Caco-2 (cell line): ENCODE data around the gene NSG1. TPM values are rescaled to one million over a fixed set of nuclear protein-coding genes. Genes with fewer than 3 reads are reported as not detected.

Source experiments
- BruUV-seq: library from RNA; stranded (reverse); fragments of 400-500 nt; replicated peaks from 2 replicates; lab custom pipeline; 2021; lab: Mats Ljungman, UMichigan
- CTCF ChIA-PET: fragments of 300-600 bp; sonication (Branson Sonifier 250); formaldehyde crosslinking; loops from one replicate; lab custom pipeline; 2022; ENCODE audit warnings: antibody characterized with exemption; lab: Charles Lee
- POLR2A ChIA-PET: fragments of 300-600 bp; sonication (Branson Sonifier 250); formaldehyde crosslinking; loops from one replicate; lab custom pipeline; 2022; ENCODE audit warnings: antibody characterized with exemption; lab: Charles Lee
- DNase-seq, 2 experiments: peaks; one replicate each; pipeline versions ENCODE4 v3.0.0 to v3.0.0-alpha.2; 2020 to 2022
- H3K27me3 ChIP-seq: replicated peaks from 2 replicates; pipeline ENCODE4 v1.6.0; 2011; ENCODE audit warnings: low read length; ENCODE audit not compliant: control insufficient read depth, insufficient read depth
- H3K36me3 ChIP-seq: 2 replicates; pipeline ENCODE4 v1.5.1; 2011; ENCODE audit warnings: low read length; ENCODE audit not compliant: control insufficient read depth, insufficient read depth
- H3K4me1 ChIP-seq: fragments of 250-450 bp; sonication (Bioruptor Pico); 2 replicates; pipeline ENCODE4 v1.5.1; 2020; ENCODE audit warnings: mild to moderate bottlenecking
- H3K4me3 ChIP-seq: 2 replicates; pipeline ENCODE4 v1.5.1; 2011; ENCODE audit warnings: low read depth, mild to moderate bottlenecking, control low read depth, low read length
- H3K9me3 ChIP-seq: fragments of 250-450 bp; sonication (Bioruptor Pico); 2 replicates; pipeline ENCODE4 v1.5.1; 2020; ENCODE audit warnings: mild to moderate bottlenecking, moderate library complexity
- H3K27ac Mint-ChIP-seq: one replicate; pipeline ENCODE4 v1.8.0; 2022; ENCODE audit warnings: mixed read lengths; ENCODE audit not compliant: unreplicated experiment
- H3K27me3 Mint-ChIP-seq: one replicate; pipeline ENCODE4 v1.8.0; 2022; ENCODE audit warnings: mixed read lengths; ENCODE audit not compliant: insufficient read depth, unreplicated experiment
- H3K36me3 Mint-ChIP-seq: one replicate; pipeline ENCODE4 v1.8.0; 2022; ENCODE audit warnings: mild to moderate bottlenecking, mixed read lengths; ENCODE audit not compliant: insufficient read depth, unreplicated experiment
- H3K4me1 Mint-ChIP-seq: one replicate; pipeline ENCODE4 v1.8.0; 2022; ENCODE audit warnings: low read depth, mixed read lengths; ENCODE audit not compliant: unreplicated experiment
- H3K4me3 Mint-ChIP-seq: one replicate; pipeline ENCODE4 v1.8.0; 2022; ENCODE audit warnings: mild to moderate bottlenecking, moderate library complexity, mixed read lengths; ENCODE audit not compliant: unreplicated experiment
- H3K9me3 Mint-ChIP-seq: one replicate; pipeline ENCODE4 v1.8.0; 2022; ENCODE audit warnings: mixed read lengths; ENCODE audit not compliant: unreplicated experiment
- CTCF ChIP-seq, 2 experiments: fragments of 200-600 bp in 1 of 2; IDR thresholded peaks; 1 replicate in 1 of 2; 2 replicates in 1 of 2; pipeline versions ENCODE4 v1.5.1 to v1.8.0; 2011 to 2022; ENCODE audit warnings: antibody characterized with exemption in 1 of 2, control low read depth in 1 of 2, inconsistent platforms in 1 of 2, low read depth in 1 of 2, low read length in 1 of 2, mild to moderate bottlenecking in 1 of 2, moderate library complexity in 1 of 2; ENCODE audit not compliant: insufficient read depth in 1 of 2, severe bottlenecking in 1 of 2, unreplicated experiment in 1 of 2
- intact Hi-C: fragments of 100-400 bp; cut with micrococcal nuclease; formaldehyde crosslinking; loops from one replicate; pipeline ENCODE4 v1.10.0; 2022; ENCODE audit not compliant: unreplicated experiment
- total RNA-seq: library from RNA; stranded (reverse); gene quantifications from 2 replicates; pipeline ENCODE4 v1.2.3, GENCODE V29; 2022

Gene NSG1
- total RNA-seq, 1 experiment from 2014 or later: 7.2 TPM

GRCh38 chr4:4390046-4390445 is 3.1 kb downstream of the NSG1 start:
- Mint-ChIP-seq H3K27ac (no peak overlapping the region), H3K36me3 (peaks cover 4% of the 10 kb centered on the region), H3K27me3 (peaks cover 21% of the 10 kb centered on the region), H3K4me1 (no peaks in the 10 kb centered on the region), H3K9me3 (no peaks in the 10 kb centered on the region), H3K4me3 (no peak overlapping the region)
- no peaks in the 10 kb centered on the region for H3K9me3 ChIP-seq
- no peak for DNase-seq
- BruUV-seq: no TSS peak
- CTCF ChIA-PET: no interaction called here
- H3K36me3 ChIP-seq: no peaks in the 10 kb centered on the region
- no peak overlapping the region for H3K4me3 ChIP-seq
- no peaks in the 10 kb centered on the region; the same call in 1 of the 2 replicates for H3K27me3 ChIP-seq
- peaks cover 14% of the 10 kb centered on the region; the same call in 1 of the 2 replicates for H3K4me1 ChIP-seq
- intact Hi-C loops: no loop called here
- POLR2A ChIA-PET: no interaction called here
- TF ChIP-seq CTCF (IDR thresholded peaks at IDR 0.05; ENCODE audit: insufficient read depth in 1 of 2, low read depth in 1 of 2, low read length in 1 of 2, severe bottlenecking in 1 of 2, unreplicated experiment in 1 of 2): no peak

GRCh38 chr4:4390515-4391240 is 3.8 kb downstream of the NSG1 start:
- H3K4me1 Mint-ChIP-seq: no peaks in the 10 kb centered on the region
- no peak overlapping the region for H3K4me3 Mint-ChIP-seq
- peaks cover 4% of the 10 kb centered on the region for H3K36me3 Mint-ChIP-seq
- Histone ChIP-seq H3K4me3 (no peak overlapping the region), H3K4me1 (peaks cover 14% of the 10 kb centered on the region; the same call in 1 of the 2 replicates), H3K27me3 (no peaks in the 10 kb centered on the region), H3K9me3 (no peaks in the 10 kb centered on the region), H3K36me3 (no peaks in the 10 kb centered on the region)
- peaks cover 22% of the 10 kb centered on the region for H3K27me3 Mint-ChIP-seq
- intact Hi-C loops: no loop called here
- TF ChIP-seq CTCF (IDR thresholded peaks at IDR 0.05; ENCODE audit: insufficient read depth in 1 of 2, low read depth in 1 of 2, low read length in 1 of 2, severe bottlenecking in 1 of 2, unreplicated experiment in 1 of 2): no peak
- H3K27ac Mint-ChIP-seq: no peak overlapping the region
- CTCF ChIA-PET: no interaction called here
- POLR2A ChIA-PET: no interaction called here
- no TSS peak for BruUV-seq
- no peak for DNase-seq
- no peaks in the 10 kb centered on the region for H3K9me3 Mint-ChIP-seq

- Histone ChIP-seq H3K4me3 (no peak overlapping the region), H3K27me3 (no peaks in the 10 kb centered on the region), H3K36me3 (no peaks in the 10 kb centered on the region), H3K9me3 (no peaks in the 10 kb centered on the region), H3K4me1 (peaks cover 7% of the 10 kb centered on the region; the same call in 1 of the 2 replicates)
- POLR2A ChIA-PET: no interaction called here
- Mint-ChIP-seq H3K4me3 (no peak overlapping the region), H3K4me1 (no peaks in the 10 kb centered on the region), H3K27me3 (peaks cover 21% of the 10 kb centered on the region), H3K27ac (no peak overlapping the region), H3K9me3 (no peaks in the 10 kb centered on the region), H3K36me3 (peaks cover 4% of the 10 kb centered on the region)
- DNase-seq: no peak
- no peak for TF ChIP-seq CTCF (IDR thresholded peaks at IDR 0.05; ENCODE audit: insufficient read depth in 1 of 2, low read depth in 1 of 2, low read length in 1 of 2, severe bottlenecking in 1 of 2, unreplicated experiment in 1 of 2)
- CTCF ChIA-PET: no interaction called here
- BruUV-seq: no TSS peak
- intact Hi-C loops: no loop called here
Measured at GRCh38 chr4:4391866-4392265, 5.0 kb downstream of the NSG1 start.
